Liver (tissue), 9 donors: ENCODE results near the gene ZMYND10. TPM values are rescaled to one million over a fixed set of nuclear protein-coding genes. Genes with fewer than 3 reads are reported as not detected.

Experiments
- DNase-seq: peaks from one replicate; pipeline ENCODE4 v3.0.0-alpha.2; 2017; ENCODE audit warnings: low spot score
- H3K27ac ChIP-seq, 2 donors: one replicate each; pipeline ENCODE4 v1.7.0; 2013; ENCODE audit warnings: inconsistent platforms in 2 of 2, low read length in 2 of 2, control low read depth in 1 of 2, low read depth in 1 of 2, mild to moderate bottlenecking in 1 of 2
- H3K27me3 ChIP-seq, 4 donors: one replicate each; pipeline versions ENCODE4 v1.6.1 to v1.7.0; 2013; ENCODE audit warnings: low read length in 3 of 4, inconsistent platforms in 1 of 4, mild to moderate bottlenecking in 1 of 4, moderate library complexity in 1 of 4; ENCODE audit not compliant: control insufficient read depth in 4 of 4, insufficient read depth in 4 of 4
- H3K36me3 ChIP-seq, 4 donors: one replicate each; pipeline versions ENCODE4 v1.6.1 to v1.7.0; 2013; ENCODE audit warnings: low read length in 3 of 4, mild to moderate bottlenecking in 3 of 4, low read depth in 1 of 4, moderate library complexity in 1 of 4; ENCODE audit not compliant: control insufficient read depth in 4 of 4, insufficient read depth in 3 of 4
- H3K4me1 ChIP-seq, 4 donors: one replicate each; pipeline versions ENCODE4 v1.6.1 to v1.7.0; 2013; ENCODE audit warnings: low read length in 3 of 4, mild to moderate bottlenecking in 3 of 4, moderate library complexity in 1 of 4; ENCODE audit not compliant: control insufficient read depth in 4 of 4, insufficient read depth in 4 of 4
- H3K4me3 ChIP-seq, 3 donors: one replicate each; pipeline versions ENCODE4 v1.6.1 to v1.7.0; 2013; ENCODE audit warnings: low read length in 3 of 3, control low read depth in 1 of 3, low read depth in 1 of 3, mild to moderate bottlenecking in 1 of 3
- H3K9ac ChIP-seq, 2 donors: one replicate each; pipeline ENCODE4 v1.7.0; 2013; ENCODE audit warnings: low read length in 2 of 2, mild to moderate bottlenecking in 2 of 2, moderate library complexity in 2 of 2, control low read depth in 1 of 2, low read depth in 1 of 2
- H3K9me3 ChIP-seq, 4 donors: one replicate each; pipeline versions ENCODE4 v1.6.1 to v1.7.0; 2013; ENCODE audit warnings: low read length in 3 of 4; ENCODE audit not compliant: control insufficient read depth in 4 of 4
- ATF3 ChIP-seq: IDR thresholded peaks from 2 replicates; pipeline ENCODE4 v1.6.1; 2016; ENCODE audit warnings: antibody characterized with exemption
- CTCF ChIP-seq: fragments of 150-350 bp; IDR thresholded peaks from 2 replicates; pipeline ENCODE4 v1.5.1; 2017; ENCODE audit warnings: improper control_type of control experiment, low read depth, low read length; ENCODE audit not compliant: missing input control
- EGR1 ChIP-seq, 2 donors: IDR thresholded peaks; 2 replicates each; pipeline ENCODE4 v1.6.1; 2016 to 2018; ENCODE audit warnings: antibody characterized with exemption in 2 of 2, low read depth in 2 of 2
- FOXA1 ChIP-seq: IDR thresholded peaks from 2 replicates; pipeline ENCODE4 v1.6.1; 2016; ENCODE audit warnings: antibody characterized with exemption
- FOXA2 ChIP-seq: IDR thresholded peaks from 2 replicates; pipeline ENCODE4 v1.6.1; 2016; ENCODE audit warnings: antibody characterized with exemption
- GABPA ChIP-seq, 2 donors: IDR thresholded peaks in 1 of 2; conservative IDR thresholded peaks in 1 of 2; 2 replicates each; pipeline ENCODE4 v1.6.1; 2016; ENCODE audit warnings: antibody characterized with exemption in 2 of 2, mild to moderate bottlenecking in 1 of 2, moderate library complexity in 1 of 2
- HNF4A ChIP-seq, 2 donors: conservative IDR thresholded peaks; 2 replicates each; pipeline ENCODE4 v1.6.1; 2016; ENCODE audit warnings: antibody characterized with exemption in 2 of 2, mild to moderate bottlenecking in 2 of 2
- HNF4G ChIP-seq: IDR thresholded peaks from 2 replicates; pipeline ENCODE4 v1.6.1; 2016; ENCODE audit warnings: antibody characterized with exemption
- JUND ChIP-seq, 2 donors: IDR thresholded peaks; 2 replicates each; pipeline ENCODE4 v1.6.1; 2016; ENCODE audit warnings: antibody characterized with exemption in 2 of 2
- MAX ChIP-seq: IDR thresholded peaks from 2 replicates; pipeline ENCODE4 v1.6.1; 2016; ENCODE audit warnings: antibody characterized with exemption
- NR2F2 ChIP-seq: IDR thresholded peaks from 2 replicates; pipeline ENCODE4 v1.6.1; 2016; ENCODE audit warnings: antibody characterized with exemption
- RAD21 ChIP-seq, 2 donors: IDR thresholded peaks; 2 replicates each; pipeline ENCODE4 v1.6.1; 2016; ENCODE audit warnings: antibody characterized with exemption in 2 of 2, mild to moderate bottlenecking in 2 of 2
- REST ChIP-seq: IDR thresholded peaks from 2 replicates; pipeline ENCODE4 v1.6.1; 2016; ENCODE audit warnings: antibody characterized with exemption, mild to moderate bottlenecking
- RXRA ChIP-seq, 2 donors: IDR thresholded peaks; 2 replicates each; pipeline ENCODE4 v1.6.1; 2017 to 2018; ENCODE audit warnings: antibody characterized with exemption in 2 of 2, mild to moderate bottlenecking in 1 of 2
- SP1 ChIP-seq: IDR thresholded peaks from 2 replicates; pipeline ENCODE4 v1.6.1; 2018; ENCODE audit warnings: antibody characterized with exemption, mild to moderate bottlenecking
- TAF1 ChIP-seq: conservative IDR thresholded peaks from 2 replicates; pipeline ENCODE4 v1.6.1; 2016; ENCODE audit warnings: antibody characterized with exemption, mild to moderate bottlenecking
- YY1 ChIP-seq: IDR thresholded peaks from 2 replicates; pipeline ENCODE4 v1.6.1; 2016; ENCODE audit warnings: antibody characterized with exemption, mild to moderate bottlenecking
- ZBTB33 ChIP-seq: IDR thresholded peaks from 2 replicates; pipeline ENCODE4 v1.6.1; 2016; ENCODE audit warnings: antibody characterized with exemption
- WGBS: extraction: QIAGEN DNeasy Blood & Tissue Kit; methylation state at CpG from one replicate; pipeline ENCODE4 v1.1.7; 2013; 5-methylcytosine and 5-hydroxymethylcytosine counted together
- polyA plus RNA-seq, 2 donors: library from polyadenylated mRNA; stranded (reverse) in 1 of 2; unstranded in 1 of 2; fragments of 200-250 nt in 1 of 2; fragments of >200 nt in 1 of 2; fragmentation: Nextera tagmentation in 1 of 2; extraction: Ambion mirVana in 1 of 2; gene quantifications; one replicate each; pipeline versions ENCODE4 v1.2.1 to v1.2.3, GENCODE V29; 2013 to 2015
- total RNA-seq, 2 donors: library from RNA; depleted of rRNA; stranded (reverse); fragments of >200 nt; gene quantifications; one replicate each; pipeline ENCODE4 v1.2.3, GENCODE V29; 2014
- donor health status: healthy.
- donor health status: healthy.
- donor health status: healthy.
- donor health status: healthy.
- donor health status: healthy.

Gene ZMYND10
- total and polyA plus RNA-seq, 4 donors: 0.09 to 0.75 (median 0.27) TPM

GRCh38 chr3:50350213-50350526 is 4.6 kb upstream of the ZMYND10 start:
- no peak for DNase-seq
- Histone ChIP-seq H3K9me3 (no peaks in the 10 kb centered on the region), H3K9ac (peak overlapping the region; percentile 86 to 90), H3K27ac (peak overlapping the region; percentile 97 to 98), H3K27me3 (no peaks in the 10 kb centered on the region), H3K4me1 (peaks cover 14 to 66% (median 43%) of the 10 kb centered on the region in 4 donors), H3K36me3 (peaks cover 11 to 26% (median 14%) of the 10 kb centered on the region in 4 donors), H3K4me3 (peak overlapping the region; percentile 67 to 90 (median 79))
- 10% methylated on average over 7 of the region's 7 CpGs for WGBS
- TF ChIP-seq FOXA2 (no peak), YY1 (no peak), FOXA1 (no peak), NR2F2 (no peak), CTCF (no peak), SP1 (no peak), JUND (IDR thresholded peaks at IDR 0.05) (no peak), EGR1 (IDR thresholded peaks at IDR 0.05; ENCODE audit: low read depth in 2 of 2) (no peak)

GRCh38 chr3:50347187-50347813 is 1.8 kb upstream of the ZMYND10 start:
- DNase-seq: peak; percentile 74
- Histone ChIP-seq H3K4me3 (no peak overlapping the region), H3K27ac (peak overlapping the region in 1 of 2 donors; percentile 38), H3K9ac (no peak overlapping the region), H3K27me3 (no peaks in the 10 kb centered on the region), H3K9me3 (no peaks in the 10 kb centered on the region), H3K4me1 (peaks cover 13 to 45% (median 36%) of the 10 kb centered on the region in 4 donors), H3K36me3 (peaks cover 0 to 9% (median 0%) of the 10 kb centered on the region in 4 donors)
- WGBS: 28% methylated on average over 14 of the region's 14 CpGs
- TF ChIP-seq SP1 (no peak), GABPA (IDR thresholded peaks at IDR 0.05 in 1 of 2, conservative IDR thresholded peaks at IDR 0.05 in 1 of 2) (no peak), RAD21 (IDR thresholded peaks at IDR 0.05) (peak; percentile 83 to 86), CTCF (peak; percentile 68), YY1 (peak; percentile 20), NR2F2 (no peak), ATF3 (no peak), ZBTB33 (no peak), HNF4G (no peak), REST (no peak), EGR1 (IDR thresholded peaks at IDR 0.05; ENCODE audit: low read depth in 2 of 2) (no peak), FOXA2 (no peak), FOXA1 (no peak), TAF1 (no peak), HNF4A (conservative IDR thresholded peaks at IDR 0.05) (no peak), MAX (no peak), RXRA (IDR thresholded peaks at IDR 0.05) (no peak), JUND (IDR thresholded peaks at IDR 0.05) (peak; percentile 47 to 50)
